Astrocyte (in vitro differentiated cells and primary cell): Measurements from ENCODE around the gene MRPL10. TPM values are rescaled to one million over a fixed set of nuclear protein-coding genes. Genes with fewer than 3 reads are reported as not detected.

Experiments
- DNase-seq: peaks from one replicate; pipeline ENCODE4 v3.0.0-alpha.2; 2010; ENCODE audit warnings: low read depth
- FAIRE-seq: peaks from 2 replicates; lab custom pipeline; 2011; peaks lifted over from hg19 to GRCh38; lab: Jason Lieb, UNC
- H2AFZ ChIP-seq: 2 replicates; pipeline ENCODE4 v1.6.0; 2012; ENCODE audit warnings: low read depth, low read length, inconsistent platforms
- H3K27ac ChIP-seq: 2 replicates; pipeline ENCODE4 v1.5.1; 2011; ENCODE audit warnings: low read depth, low read length, inconsistent platforms
- H3K27me3 ChIP-seq: 2 replicates; pipeline ENCODE4 v1.6.0; 2011; ENCODE audit warnings: low read length, inconsistent platforms; ENCODE audit not compliant: insufficient read depth
- H3K36me3 ChIP-seq: 2 replicates; pipeline ENCODE4 v1.5.1; 2011; ENCODE audit warnings: low read length, inconsistent platforms; ENCODE audit not compliant: insufficient read depth
- H3K4me1 ChIP-seq: 2 replicates; pipeline ENCODE4 v1.5.1; 2011; ENCODE audit warnings: low read length, inconsistent platforms; ENCODE audit not compliant: insufficient read depth
- H3K4me2 ChIP-seq: 2 replicates; pipeline ENCODE4 v1.6.0; 2012; ENCODE audit warnings: low read length, inconsistent platforms
- H3K4me3 ChIP-seq: 2 replicates; pipeline ENCODE4 v1.5.1; 2011; ENCODE audit warnings: low read depth, mild to moderate bottlenecking, low read length, inconsistent platforms; ENCODE audit not compliant: insufficient read depth
- H3K79me2 ChIP-seq: 2 replicates; pipeline ENCODE4 v1.6.0; 2012; ENCODE audit warnings: mild to moderate bottlenecking, low read length, inconsistent platforms; ENCODE audit not compliant: insufficient read depth
- H3K9ac ChIP-seq: 2 replicates; pipeline ENCODE4 v1.6.0; 2012; ENCODE audit warnings: mild to moderate bottlenecking, low read length, inconsistent platforms
- H3K9me3 ChIP-seq: 2 replicates; pipeline ENCODE4 v1.5.1; 2012; ENCODE audit warnings: low read depth, mild to moderate bottlenecking, low read length, inconsistent platforms; ENCODE audit not compliant: insufficient read depth
- H4K20me1 ChIP-seq: 2 replicates; pipeline ENCODE4 v1.6.0; 2012; ENCODE audit warnings: low read length, inconsistent platforms; ENCODE audit not compliant: insufficient read depth
- H3K27ac Mint-ChIP-seq: one replicate; pipeline ENCODE4 v1.8.0; 2021; ENCODE audit warnings: mild to moderate bottlenecking, mixed read lengths; ENCODE audit not compliant: unreplicated experiment
- H3K27me3 Mint-ChIP-seq: one replicate; pipeline ENCODE4 v1.8.0; 2021; ENCODE audit warnings: low read depth, mixed read lengths; ENCODE audit not compliant: unreplicated experiment
- H3K36me3 Mint-ChIP-seq: one replicate; pipeline ENCODE4 v1.8.0; 2021; ENCODE audit warnings: low read depth, mixed read lengths; ENCODE audit not compliant: unreplicated experiment
- H3K4me1 Mint-ChIP-seq: one replicate; pipeline ENCODE4 v1.8.0; 2021; ENCODE audit warnings: low read depth, mixed read lengths; ENCODE audit not compliant: unreplicated experiment
- H3K4me3 Mint-ChIP-seq: one replicate; pipeline ENCODE4 v1.8.0; 2021; ENCODE audit warnings: mild to moderate bottlenecking, moderate library complexity, mixed read lengths; ENCODE audit not compliant: unreplicated experiment
- H3K9me3 Mint-ChIP-seq: one replicate; pipeline ENCODE4 v1.8.0; 2021; ENCODE audit warnings: mild to moderate bottlenecking, mixed read lengths; ENCODE audit not compliant: unreplicated experiment
- EZH2 ChIP-seq: IDR thresholded peaks from 2 replicates; pipeline ENCODE4 v1.6.1; 2012; ENCODE audit warnings: mild to moderate bottlenecking, low read length, inconsistent platforms; ENCODE audit not compliant: insufficient read depth
- total RNA-seq: library from RNA; stranded (reverse); gene quantifications from 2 replicates; pipeline ENCODE4 v1.2.1, GENCODE V29; 2021
- TF ChIP-seq, protein P1 (sequence below): IDR thresholded peaks from 2 replicates; pipeline ENCODE4 v1.5.1; 2011; ENCODE audit warnings: low read depth, mild to moderate bottlenecking, inconsistent platforms, low read length, moderate library complexity; ENCODE audit not compliant: insufficient read depth

MRPL10 gene
- total RNA-seq, 1 donor from 2014 or later, result 33.2 TPM

DNA sequence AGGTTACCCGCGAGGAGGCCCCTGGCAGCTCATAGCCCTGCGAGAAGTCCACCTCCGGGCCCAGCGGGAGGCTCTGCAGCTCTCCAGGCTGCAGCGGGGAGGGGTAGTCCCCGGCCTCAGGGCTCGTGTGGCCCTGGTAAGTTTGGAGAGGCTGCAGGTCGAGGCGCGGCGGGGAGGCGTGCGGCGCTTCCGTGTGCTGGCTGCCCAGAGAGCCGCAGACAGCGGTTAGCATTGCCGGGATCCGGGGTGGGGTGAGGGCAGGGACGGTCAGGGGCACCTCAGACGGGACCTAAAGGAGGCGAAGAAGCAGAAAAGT is 16.8 kb upstream of the MRPL10 start:
- FAIRE-seq, result no peak
- peaks cover 54% of the 10 kb centered on the region for H3K27me3 Mint-ChIP-seq
- H3K9me3 Mint-ChIP-seq, result no peaks in the 10 kb centered on the region

DNA sequence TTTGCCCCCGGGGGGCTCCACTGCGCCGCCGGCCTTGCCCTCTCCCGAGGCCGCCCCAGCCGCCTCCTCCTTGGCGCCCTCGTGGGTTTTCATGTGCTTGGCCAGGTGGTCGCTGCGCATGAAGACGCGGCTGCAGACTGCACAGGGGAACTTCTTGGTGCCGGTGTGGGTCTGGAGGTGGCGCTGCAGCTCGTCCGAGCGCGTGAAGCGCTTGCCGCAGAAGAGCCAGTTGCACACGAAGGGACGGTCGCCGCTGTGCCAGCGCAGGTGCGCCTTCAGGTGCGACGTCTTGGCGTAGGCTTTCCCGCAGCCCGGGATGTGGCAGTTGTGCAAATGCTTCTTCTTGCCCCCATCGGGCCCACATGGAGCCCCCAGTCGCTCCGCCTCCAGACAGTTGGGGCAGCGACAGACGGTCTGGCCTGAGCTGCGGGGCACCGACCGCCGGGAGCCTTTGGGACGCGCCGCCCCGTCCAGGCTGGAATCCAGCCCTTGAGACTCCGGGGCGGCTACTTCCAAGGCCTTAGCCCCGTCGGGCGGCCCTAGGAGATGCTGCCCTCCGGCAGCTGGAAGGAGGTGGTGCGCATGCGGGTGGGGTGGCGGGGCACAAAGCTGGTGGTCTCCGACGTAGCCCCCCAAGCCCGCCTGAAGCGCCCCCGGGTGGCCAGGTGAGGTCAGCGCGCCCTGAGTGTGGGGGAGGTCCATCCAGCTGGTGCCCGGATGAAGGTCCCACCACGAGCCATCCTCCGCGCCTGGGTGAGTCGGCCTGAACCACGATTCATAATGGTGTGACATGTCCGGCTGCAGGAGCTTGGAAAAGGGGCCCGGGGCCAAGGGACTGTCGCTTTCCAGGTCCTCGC is 16.2 kb upstream of the MRPL10 start:
- no peak for DNase-seq
- Histone ChIP-seq H3K4me2 (no peak overlapping the region), H3K4me3 (no peak overlapping the region), H3K4me1 (peaks cover 24% of the 10 kb centered on the region), H3K79me2 (no peaks in the 10 kb centered on the region), H3K27me3 (peaks cover 67% of the 10 kb centered on the region), H2AFZ (no peak overlapping the region), H3K9ac (no peak overlapping the region), H3K36me3 (no peaks in the 10 kb centered on the region), H3K9me3 (no peaks in the 10 kb centered on the region), H4K20me1 (no peaks in the 10 kb centered on the region), H3K27ac (no peak overlapping the region)
- Mint-ChIP-seq H3K4me3 (no peak overlapping the region), H3K36me3 (no peaks in the 10 kb centered on the region), H3K9me3 (no peaks in the 10 kb centered on the region), H3K27ac (no peak overlapping the region), H3K27me3 (peaks cover 48% of the 10 kb centered on the region), H3K4me1 (peaks cover 22% of the 10 kb centered on the region)
- TF ChIP-seq, protein P1, sequence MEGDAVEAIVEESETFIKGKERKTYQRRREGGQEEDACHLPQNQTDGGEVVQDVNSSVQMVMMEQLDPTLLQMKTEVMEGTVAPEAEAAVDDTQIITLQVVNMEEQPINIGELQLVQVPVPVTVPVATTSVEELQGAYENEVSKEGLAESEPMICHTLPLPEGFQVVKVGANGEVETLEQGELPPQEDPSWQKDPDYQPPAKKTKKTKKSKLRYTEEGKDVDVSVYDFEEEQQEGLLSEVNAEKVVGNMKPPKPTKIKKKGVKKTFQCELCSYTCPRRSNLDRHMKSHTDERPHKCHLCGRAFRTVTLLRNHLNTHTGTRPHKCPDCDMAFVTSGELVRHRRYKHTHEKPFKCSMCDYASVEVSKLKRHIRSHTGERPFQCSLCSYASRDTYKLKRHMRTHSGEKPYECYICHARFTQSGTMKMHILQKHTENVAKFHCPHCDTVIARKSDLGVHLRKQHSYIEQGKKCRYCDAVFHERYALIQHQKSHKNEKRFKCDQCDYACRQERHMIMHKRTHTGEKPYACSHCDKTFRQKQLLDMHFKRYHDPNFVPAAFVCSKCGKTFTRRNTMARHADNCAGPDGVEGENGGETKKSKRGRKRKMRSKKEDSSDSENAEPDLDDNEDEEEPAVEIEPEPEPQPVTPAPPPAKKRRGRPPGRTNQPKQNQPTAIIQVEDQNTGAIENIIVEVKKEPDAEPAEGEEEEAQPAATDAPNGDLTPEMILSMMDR, result no peak
- peak; percentile 87 for TF ChIP-seq EZH2
- no peak for FAIRE-seq

More for the DNA sequence above, 16.8 kb upstream of the MRPL10 start:
- H3K4me1 Mint-ChIP-seq, result peaks cover 18% of the 10 kb centered on the region
- no peak overlapping the region for H3K4me2 ChIP-seq
- H3K4me3 Mint-ChIP-seq, result no peak overlapping the region
- peaks cover 24% of the 10 kb centered on the region for H3K4me1 ChIP-seq
- H3K79me2 ChIP-seq, result no peaks in the 10 kb centered on the region
- no peaks in the 10 kb centered on the region for H3K9me3 ChIP-seq
- H3K36me3 ChIP-seq, result no peaks in the 10 kb centered on the region
- no peak overlapping the region for H3K4me3 ChIP-seq
- no peak overlapping the region for H3K27ac Mint-ChIP-seq
- no peaks in the 10 kb centered on the region for H3K36me3 Mint-ChIP-seq
- DNase-seq, result no peak
- H3K9ac ChIP-seq, result no peak overlapping the region
- peaks cover 73% of the 10 kb centered on the region for H3K27me3 ChIP-seq
- H3K27ac ChIP-seq, result no peak overlapping the region
- H4K20me1 ChIP-seq, result no peaks in the 10 kb centered on the region
- TF ChIP-seq, protein P1, result no peak
- no peak for TF ChIP-seq EZH2
- H2AFZ ChIP-seq, result no peak overlapping the region
